ENCODE data around the gene GIMAP2.

Gene GIMAP2

DNA sequence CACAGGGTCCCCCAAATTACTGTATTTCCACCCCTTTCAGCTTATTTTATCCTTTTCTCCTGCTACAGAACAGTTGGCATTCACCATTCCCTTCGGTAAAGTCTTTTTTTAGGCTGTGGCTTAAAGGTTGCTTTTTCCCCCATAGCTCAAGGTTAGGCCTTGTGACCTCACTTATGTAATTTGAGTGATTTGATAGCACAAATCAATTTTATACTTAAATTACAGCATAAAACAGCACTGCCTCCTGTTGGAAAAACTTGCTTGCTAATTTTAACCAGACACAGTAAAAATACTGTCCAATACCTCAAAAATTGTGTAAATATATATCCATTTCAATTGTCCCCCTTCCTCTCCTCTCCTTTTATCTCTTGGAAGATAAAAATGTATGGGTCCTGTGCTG lies 38.0 kb downstream of the GIMAP2 start:
- H3K4me3 ChIP-seq (ENCODE audit: control insufficient read depth, low read depth, low read length) = no peak overlapping the region
- TF ChIP-seq, protein P1, sequence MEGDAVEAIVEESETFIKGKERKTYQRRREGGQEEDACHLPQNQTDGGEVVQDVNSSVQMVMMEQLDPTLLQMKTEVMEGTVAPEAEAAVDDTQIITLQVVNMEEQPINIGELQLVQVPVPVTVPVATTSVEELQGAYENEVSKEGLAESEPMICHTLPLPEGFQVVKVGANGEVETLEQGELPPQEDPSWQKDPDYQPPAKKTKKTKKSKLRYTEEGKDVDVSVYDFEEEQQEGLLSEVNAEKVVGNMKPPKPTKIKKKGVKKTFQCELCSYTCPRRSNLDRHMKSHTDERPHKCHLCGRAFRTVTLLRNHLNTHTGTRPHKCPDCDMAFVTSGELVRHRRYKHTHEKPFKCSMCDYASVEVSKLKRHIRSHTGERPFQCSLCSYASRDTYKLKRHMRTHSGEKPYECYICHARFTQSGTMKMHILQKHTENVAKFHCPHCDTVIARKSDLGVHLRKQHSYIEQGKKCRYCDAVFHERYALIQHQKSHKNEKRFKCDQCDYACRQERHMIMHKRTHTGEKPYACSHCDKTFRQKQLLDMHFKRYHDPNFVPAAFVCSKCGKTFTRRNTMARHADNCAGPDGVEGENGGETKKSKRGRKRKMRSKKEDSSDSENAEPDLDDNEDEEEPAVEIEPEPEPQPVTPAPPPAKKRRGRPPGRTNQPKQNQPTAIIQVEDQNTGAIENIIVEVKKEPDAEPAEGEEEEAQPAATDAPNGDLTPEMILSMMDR (IDR thresholded peaks at IDR 0.05; ENCODE audit: control insufficient read depth, insufficient read depth, low read depth, low read length, missing control alignments) = no peak
- DNase-seq (ENCODE audit: low read depth) = no peak

DNA sequence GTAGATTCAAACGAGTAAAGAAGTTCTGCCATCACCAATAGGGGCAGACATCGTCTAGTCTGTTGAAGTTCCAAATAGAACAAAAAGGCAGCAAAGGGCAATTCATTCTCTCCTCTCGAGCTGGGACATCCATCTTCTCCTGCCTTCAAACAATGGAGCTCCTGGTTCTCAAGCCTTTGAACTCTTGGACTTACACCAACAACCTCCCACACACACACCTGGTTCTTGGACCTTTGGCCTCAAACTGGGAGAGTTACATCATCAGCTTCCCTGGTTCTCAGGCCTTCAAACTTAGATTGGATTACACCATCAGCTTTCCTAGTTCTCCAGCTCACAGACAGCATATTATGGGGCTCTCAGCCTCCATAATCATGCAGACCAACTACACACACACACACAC lies 41.9 kb downstream of the GIMAP2 start:
- H3K4me3 ChIP-seq (ENCODE audit: control insufficient read depth, low read depth, low read length) = no peak overlapping the region
- no peak for DNase-seq (ENCODE audit: low read depth)
- TF ChIP-seq, protein P1 (IDR thresholded peaks at IDR 0.05; ENCODE audit: control insufficient read depth, insufficient read depth, low read depth, low read length, missing control alignments) = no peak

DNA sequence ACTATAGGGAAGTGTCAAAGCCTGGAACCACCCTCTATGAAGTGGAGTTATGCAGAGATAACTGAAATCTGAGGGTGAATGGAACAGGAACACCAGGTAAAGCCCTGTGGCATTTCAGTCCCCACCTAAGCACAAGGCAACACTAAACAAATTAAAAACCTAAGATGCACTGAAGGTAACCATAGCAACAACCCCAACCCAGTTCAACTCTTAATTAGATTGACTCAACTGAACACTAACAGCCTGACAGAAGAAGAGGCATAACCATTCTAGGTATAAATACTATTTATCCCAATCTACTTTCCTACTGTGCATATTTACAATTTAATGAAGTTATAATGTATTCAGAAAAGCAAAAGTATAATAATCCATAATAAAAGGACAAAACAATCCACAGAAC lies 42.5 kb downstream of the GIMAP2 start:
- DNase-seq (ENCODE audit: low read depth) = no peak
- no peak overlapping the region for H3K4me3 ChIP-seq (ENCODE audit: control insufficient read depth, low read depth, low read length)

GRCh38 chr7:150728609-150729008 lies 43.1 kb downstream of the GIMAP2 start:
- H3K4me3 ChIP-seq (ENCODE audit: control insufficient read depth, low read depth, low read length) = no peak overlapping the region
- TF ChIP-seq, protein P1 (IDR thresholded peaks at IDR 0.05; ENCODE audit: control insufficient read depth, insufficient read depth, low read depth, low read length, missing control alignments) = no peak
- DNase-seq (ENCODE audit: low read depth) = no peak

More for the DNA sequence above, 42.5 kb downstream of the GIMAP2 start:
- TF ChIP-seq, protein P1 (IDR thresholded peaks at IDR 0.05; ENCODE audit: control insufficient read depth, insufficient read depth, low read depth, low read length, missing control alignments) = no peak

GRCh38 chr7:150731916-150732315 lies 46.4 kb downstream of the GIMAP2 start:
- H3K4me3 ChIP-seq (ENCODE audit: control insufficient read depth, low read depth, low read length) = no peak overlapping the region
- TF ChIP-seq, protein P1 (IDR thresholded peaks at IDR 0.05; ENCODE audit: control insufficient read depth, insufficient read depth, low read depth, low read length, missing control alignments) = no peak
- DNase-seq (ENCODE audit: low read depth) = no peak

GRCh38 chr7:150732786-150733481 lies 47.4 kb downstream of the GIMAP2 start:
- TF ChIP-seq, protein P1 (IDR thresholded peaks at IDR 0.05; ENCODE audit: control insufficient read depth, insufficient read depth, low read depth, low read length, missing control alignments) = no peak

More at GRCh38 chr7:150732786-150733481, 47.4 kb downstream of the GIMAP2 start:
- DNase-seq (ENCODE audit: low read depth) = no peak
- H3K4me3 ChIP-seq (ENCODE audit: control insufficient read depth, low read depth, low read length) = no peak overlapping the region

All from AG09309 (cell line).